HG02642 (cell line): ENCODE measurements around the gene IQGAP3.
"Not testable (repeated sequence)": the region's sequence is repeated elsewhere in the genome, so short reads cannot be mapped to it uniquely, and the experiment has no call there.

Experiments used
- ATAC-seq: cut with Tn5 transposase; IDR thresholded peaks from one replicate; pipeline ENCODE4 v1.9.1; 2021; ENCODE audit warnings: mild to moderate bottlenecking; ENCODE audit not compliant: unreplicated experiment, poor library complexity

Gene IQGAP3

GRCh38 chr1:156578055-156578454 is 5.7 kb upstream of the IQGAP3 start:
- no peak for ATAC-seq

- ATAC-seq: no peak
These were observed 5.2 kb upstream of the IQGAP3 start for GRCh38 chr1:156577550-156577949.

- ATAC-seq: no peak
These were observed 1.8 kb upstream of the IQGAP3 start for GRCh38 chr1:156574039-156574633.

- no peak for ATAC-seq
These were observed 276 bp upstream of the IQGAP3 start for GRCh38 chr1:156572663-156573018.

GRCh38 chr1:156571261-156571852 is 1.0 kb downstream of the IQGAP3 start:
- ATAC-seq: no peak

- ATAC-seq: no peak
These were observed 5.9 kb downstream of the IQGAP3 start for GRCh38 chr1:156566436-156566835.

GRCh38 chr1:156565519-156565918 is 6.8 kb downstream of the IQGAP3 start:
- no peak for ATAC-seq

- ATAC-seq: no peak
These were observed 11.7 kb downstream of the IQGAP3 start for GRCh38 chr1:156560585-156561163.

- no peak for ATAC-seq
These were observed 12.5 kb downstream of the IQGAP3 start for GRCh38 chr1:156559797-156560385.

- ATAC-seq: no peak
These were observed 13.1 kb downstream of the IQGAP3 start for GRCh38 chr1:156559086-156559796.

- no peak for ATAC-seq
These were observed 16.0 kb downstream of the IQGAP3 start for GRCh38 chr1:156556354-156556753.

GRCh38 chr1:156555715-156556114 is 16.6 kb downstream of the IQGAP3 start:
- ATAC-seq: no peak

- ATAC-seq: no peak
These were observed 17.4 kb downstream of the IQGAP3 start for GRCh38 chr1:156554971-156555370.

GRCh38 chr1:156553860-156554485 is 18.4 kb downstream of the IQGAP3 start:
- no peak for ATAC-seq

GRCh38 chr1:156552937-156553336 is 19.4 kb downstream of the IQGAP3 start:
- ATAC-seq: not testable (repeated sequence)

GRCh38 chr1:156552518-156552917 is 19.8 kb downstream of the IQGAP3 start:
- ATAC-seq: no peak

- no peak for ATAC-seq
These were observed 20.5 kb downstream of the IQGAP3 start for GRCh38 chr1:156551869-156552268.

- no peak for ATAC-seq
These were observed 21.2 kb downstream of the IQGAP3 start for GRCh38 chr1:156551066-156551643.

GRCh38 chr1:156550346-156550745 is 22.0 kb downstream of the IQGAP3 start:
- no peak for ATAC-seq

- ATAC-seq: no peak
These were observed 22.5 kb downstream of the IQGAP3 start for GRCh38 chr1:156549831-156550230.
